ENCODE results near the gene SLC37A3.
"Not testable (repeated sequence)": the region's sequence is repeated elsewhere in the genome, so short reads cannot be mapped to it uniquely, and the experiment has no call there.

The SLC37A3 gene

DNA sequence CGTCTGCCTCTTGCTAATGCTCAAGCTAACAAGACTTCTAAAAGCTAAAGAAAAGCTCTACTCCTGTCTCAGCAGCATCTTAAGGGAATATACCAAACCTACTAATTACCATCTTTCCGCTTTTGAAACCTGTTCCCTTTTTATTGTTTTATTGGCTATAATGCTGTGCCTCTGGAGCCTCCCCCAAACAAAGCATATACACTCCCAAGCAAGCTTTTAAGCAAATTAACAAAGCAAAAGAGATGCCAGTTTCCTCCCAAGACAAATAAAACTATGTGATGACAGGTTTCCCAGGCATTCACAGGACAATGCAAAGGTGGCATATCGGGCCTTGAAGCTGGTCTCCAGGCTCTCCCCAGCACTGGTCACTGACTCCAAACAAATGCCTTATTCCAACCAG is 52.9 kb downstream of the SLC37A3 start:
- no peak for DNase-seq

DNA sequence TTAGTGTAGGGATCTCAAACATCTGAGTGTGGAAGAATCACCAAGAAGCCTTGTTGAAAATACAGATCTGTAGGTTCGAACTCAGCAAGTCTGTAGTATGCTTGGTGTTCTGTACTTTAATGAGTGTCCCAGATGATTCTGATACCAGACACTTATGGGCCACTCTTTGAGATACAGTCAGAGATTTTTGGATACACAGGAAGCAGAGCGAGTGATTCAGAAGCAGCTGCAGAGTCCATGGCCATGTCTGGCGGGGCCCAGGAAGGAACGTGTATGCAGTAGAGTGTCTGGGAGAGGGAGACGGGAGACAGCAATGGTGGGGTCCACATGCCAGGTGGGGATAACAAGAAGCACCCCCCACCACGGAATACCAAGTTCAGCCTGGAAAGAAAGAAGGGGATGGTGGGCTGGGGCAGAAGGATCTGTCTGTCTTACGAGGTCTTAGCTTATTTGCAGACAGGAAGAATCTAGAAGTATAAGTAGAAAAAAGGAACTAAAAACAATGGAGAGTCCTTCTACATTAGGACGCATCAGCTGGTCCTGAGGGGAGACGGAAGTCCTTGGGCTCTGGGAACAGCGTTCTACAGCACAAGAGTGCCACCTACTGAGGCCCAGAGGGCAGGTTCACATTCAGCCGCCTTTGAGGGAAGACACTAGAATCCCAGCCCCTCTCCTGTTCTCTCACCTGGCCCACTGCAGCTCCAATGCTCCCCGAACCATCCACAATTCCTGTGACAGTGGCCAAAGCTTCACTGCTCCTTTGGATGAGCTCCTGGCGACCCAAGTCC is 55.4 kb downstream of the SLC37A3 start:
- DNase-seq = no peak

DNA sequence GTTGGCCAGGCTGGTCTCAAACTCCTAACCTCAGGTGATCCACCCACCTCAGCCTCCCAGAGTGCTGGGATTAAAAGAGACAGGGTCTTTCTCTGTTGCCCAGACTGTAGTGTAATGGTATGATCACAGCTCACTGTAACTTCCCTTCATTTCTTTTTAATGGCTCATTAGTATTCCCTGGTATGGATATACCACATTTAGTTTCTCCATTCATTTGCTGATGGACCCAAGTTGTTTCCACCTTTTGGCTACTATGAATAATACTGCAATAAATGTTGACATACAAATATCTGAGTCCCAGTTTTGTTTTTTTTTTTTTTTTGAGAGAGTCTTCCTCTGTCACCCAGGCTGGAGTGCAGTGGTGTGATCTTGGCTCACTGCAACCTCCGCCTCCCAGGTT is 59.4 kb downstream of the SLC37A3 start:
- not testable (repeated sequence) for DNase-seq

DNA sequence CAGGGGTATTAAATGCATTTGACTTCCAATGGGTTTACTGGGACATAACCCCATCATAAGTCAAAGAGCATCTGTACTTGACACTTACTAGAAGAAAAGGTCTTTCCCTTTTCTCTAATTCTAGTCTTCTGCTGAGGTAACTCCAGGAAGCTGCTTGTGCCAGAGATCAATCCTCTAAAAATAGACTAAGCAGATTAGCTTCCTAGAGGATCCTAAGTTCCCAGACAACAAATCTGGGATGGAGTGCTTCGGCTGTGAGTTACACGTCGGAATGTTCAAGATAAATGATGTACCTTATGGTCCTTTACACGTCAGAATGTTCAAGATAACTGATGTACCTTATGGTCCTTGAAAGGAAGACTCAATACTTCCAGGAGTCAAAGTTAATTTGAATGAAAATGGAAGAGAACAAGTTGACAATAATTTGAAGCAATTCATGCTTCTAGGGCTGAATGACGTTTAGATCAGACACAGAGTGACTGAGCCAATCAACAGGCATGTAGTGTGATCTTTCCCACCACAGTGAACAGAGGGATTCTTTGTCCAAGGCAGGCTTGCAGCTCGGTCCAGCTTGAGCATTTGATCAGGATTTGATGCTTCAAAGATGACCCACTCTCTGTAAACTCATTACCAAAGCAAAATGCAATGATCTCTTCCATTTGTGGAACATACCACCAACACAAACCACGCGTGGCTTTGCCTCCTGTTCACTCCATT is 63.8 kb downstream of the SLC37A3 start:
- DNase-seq = no peak

DNA sequence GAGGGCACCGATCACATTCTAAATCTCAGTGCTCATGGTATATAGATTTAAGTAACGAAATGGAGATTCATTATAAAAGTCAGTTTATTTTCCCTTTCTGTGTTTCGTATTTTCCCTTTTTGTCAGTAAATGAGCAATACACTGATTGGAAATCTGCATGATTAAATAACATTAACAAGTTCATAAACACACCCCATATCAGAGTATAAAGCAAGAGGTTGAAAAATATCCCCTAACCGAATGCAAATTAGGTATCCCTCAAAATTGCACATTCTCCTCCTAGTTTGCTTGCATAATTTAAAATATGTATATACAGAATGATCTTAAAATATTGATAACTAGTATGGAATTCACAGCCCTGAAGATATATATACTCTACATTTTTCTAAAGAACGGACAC is 64.6 kb downstream of the SLC37A3 start:
- DNase-seq = no peak

DNA sequence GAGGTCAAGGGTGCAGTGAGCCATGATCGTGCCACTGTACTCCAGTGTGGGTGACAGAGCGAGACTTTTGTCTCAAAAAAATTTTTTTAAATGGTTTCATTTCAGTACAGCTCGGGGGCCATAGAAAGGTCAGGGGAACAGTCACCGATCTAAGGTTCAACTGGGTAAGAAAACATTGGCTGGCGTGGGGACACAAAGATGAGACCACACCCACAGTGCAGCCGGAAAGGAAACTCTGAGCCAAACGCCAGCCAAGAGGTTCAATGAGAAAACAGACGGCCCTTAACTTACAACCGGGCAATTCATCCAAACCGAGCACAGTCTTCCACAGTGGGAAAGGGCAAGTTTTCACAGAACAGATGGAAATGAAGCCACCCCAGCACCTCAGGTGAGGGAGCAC is 65.1 kb downstream of the SLC37A3 start:
- no peak for DNase-seq

DNA sequence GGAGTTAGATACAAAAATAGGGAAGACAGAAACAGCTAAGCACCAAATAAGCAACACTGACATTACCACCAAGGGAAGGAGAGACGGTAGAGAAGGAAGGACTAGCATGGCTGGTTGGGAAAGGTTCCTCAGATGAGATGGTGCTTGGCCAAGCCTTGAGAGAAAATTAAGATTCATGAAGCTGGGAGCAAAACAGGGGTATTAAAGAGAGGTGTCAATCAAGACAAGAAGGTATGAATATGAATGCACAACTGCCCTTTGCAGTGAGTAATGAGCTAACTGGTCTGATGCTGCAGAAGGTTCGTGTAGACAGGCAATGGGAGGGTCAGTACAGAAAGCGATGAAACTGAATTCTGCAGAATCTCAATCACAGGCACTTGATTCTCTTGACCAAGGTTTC is 67.7 kb downstream of the SLC37A3 start:
- no peak for DNase-seq

DNA sequence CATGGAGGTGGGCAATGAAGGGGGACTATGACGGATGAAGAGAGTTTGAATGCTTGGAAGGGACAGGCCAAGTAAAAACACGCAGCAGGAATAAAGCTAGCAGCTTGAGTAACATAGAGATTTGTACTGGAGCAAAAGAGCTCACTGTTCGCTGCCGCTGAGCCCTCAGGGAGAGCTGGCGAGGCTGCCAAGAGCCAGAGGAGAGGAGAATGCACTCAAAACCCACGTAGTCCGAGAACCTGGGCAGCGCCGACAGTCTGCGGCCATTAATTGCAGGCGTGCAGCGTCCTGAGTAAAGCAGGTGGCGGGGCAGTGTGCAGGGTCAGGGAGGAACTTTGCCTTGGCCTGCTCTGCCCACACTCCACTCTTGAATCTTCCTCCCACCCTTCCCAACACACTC is 68.2 kb downstream of the SLC37A3 start:
- no peak for DNase-seq

DNA sequence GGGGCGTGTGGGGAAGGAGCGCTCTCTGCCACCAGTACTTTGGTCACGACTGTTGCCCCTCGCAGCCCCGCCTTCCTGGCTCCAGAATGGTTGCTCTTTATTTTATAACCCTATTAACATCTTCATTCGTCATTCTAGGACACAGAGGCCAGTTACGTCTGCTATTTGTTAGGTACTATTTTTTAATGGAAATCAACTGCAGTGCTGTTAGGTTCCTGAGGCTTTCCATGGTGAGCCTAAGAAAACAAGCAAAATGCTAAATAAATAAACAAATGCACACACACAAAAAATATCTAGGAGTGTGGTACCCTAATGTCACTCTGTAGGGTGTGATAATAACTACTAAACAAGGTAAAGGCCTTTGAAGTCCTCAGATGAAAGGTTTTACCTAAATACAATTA is 71.1 kb downstream of the SLC37A3 start:
- DNase-seq = no peak

DNA sequence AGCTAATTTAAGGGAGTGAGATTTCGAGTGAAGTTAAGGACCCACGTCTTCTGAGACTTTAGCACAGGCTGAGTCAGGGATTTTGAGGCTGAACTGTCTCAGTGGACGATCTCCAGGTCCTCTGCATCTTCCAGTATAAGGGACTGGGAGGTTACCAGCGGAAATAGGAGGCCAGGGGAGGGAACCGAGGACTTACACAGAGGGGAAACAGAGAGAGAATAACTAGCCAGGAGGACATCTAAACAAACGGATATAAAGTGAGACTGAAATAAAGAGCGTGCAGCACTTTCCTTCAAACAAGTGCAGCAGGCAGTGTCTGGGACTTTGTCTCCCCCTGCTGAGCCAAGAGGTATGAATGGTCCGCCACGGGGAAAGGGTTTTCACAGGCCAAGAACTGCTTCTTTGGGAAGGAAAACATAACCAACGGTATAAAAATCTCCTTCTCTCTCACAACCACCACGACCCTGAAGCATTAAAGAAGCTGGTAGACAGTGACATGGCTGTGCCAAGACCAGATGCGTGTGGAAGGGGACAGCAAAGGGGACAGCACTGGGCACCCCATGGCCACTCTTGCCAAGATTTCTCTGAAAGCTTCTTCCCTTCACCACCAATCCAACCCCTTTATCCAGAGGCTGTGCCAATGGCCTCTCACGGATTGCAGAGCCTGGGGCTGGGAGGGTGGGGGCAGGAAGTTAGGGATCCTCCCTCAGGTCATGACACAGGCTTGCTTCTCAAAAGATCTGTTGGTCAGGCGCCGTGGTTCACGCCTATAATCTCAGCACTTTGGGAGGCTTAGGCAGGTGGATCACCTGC is 72.0 kb downstream of the SLC37A3 start:
- DNase-seq = peak; percentile 12

DNA sequence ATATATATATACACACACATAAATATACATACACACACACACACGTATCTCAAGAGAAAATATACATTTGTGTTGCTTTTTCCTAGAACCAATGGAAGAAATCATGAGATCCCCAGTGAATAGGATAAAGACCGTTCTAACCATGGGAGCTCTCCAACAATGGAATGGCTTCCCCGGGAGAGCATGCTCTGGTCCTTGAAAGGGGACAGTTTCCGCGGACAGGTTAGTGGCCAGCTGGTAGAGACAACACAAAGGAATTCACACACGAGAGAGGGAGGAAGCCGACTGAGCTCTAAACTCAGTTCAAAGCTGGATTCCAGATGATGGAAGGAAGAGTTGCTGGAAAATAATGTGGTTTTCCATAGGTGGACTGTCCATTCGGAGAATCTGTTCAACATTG is 72.7 kb downstream of the SLC37A3 start:
- DNase-seq = no peak

DNA sequence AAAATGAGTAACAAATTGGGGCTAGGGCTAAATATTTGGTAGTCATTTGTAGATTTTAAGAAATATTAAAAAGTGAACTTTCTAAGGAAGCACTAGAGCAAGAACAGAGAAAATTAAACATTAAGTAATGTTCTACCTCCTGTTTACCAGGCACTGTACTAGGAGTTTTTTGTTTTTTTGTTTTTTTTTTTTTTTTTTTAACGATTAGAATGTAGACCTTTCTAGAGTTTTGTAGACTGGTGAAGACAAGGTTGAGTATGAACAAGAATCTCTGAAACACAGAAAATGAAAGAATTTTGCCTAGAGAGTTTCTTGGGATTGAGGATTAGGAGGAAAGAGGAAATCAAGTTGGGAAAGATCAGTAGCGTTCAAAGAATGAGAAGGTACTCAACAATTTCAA is 73.6 kb downstream of the SLC37A3 start:
- no peak for DNase-seq

DNA sequence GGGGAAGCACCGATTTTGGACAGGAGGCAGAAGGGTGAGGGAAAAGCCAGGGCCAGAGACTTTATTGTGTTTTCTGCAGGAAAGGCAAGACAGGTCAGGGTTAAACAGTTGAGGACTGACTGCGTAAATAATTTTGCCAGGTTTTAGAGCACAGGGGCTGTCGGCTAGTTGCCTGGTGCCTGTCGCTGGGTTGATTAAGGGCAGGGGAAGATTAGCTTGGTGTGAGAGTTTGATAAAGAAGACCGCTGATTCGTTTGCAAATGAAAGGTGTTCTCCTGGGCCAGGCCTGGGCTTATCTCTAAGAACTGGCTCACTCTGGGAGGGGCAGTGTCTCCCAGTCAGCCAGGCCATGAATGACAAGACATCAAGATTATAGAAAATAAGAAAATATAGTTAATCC is 75.6 kb downstream of the SLC37A3 start:
- DNase-seq = no peak

DNA sequence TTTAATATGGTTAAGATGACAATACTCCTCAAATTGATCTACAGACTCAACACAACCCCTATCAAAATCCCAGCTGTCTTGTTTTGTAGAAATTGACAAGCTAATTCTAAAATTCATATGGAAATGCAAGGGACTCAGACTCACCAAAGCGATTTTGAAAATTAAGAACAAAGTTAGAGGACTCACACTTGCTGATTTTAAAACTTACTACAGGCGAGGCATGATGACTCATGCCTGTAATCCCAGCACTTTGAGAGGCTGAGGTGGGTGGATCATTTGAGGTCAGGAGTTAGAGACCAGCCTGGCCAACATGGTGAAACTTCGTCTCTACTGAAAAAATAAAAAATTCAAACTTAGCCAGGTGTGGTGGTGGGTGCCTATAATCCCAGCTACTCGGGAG is 78.3 kb downstream of the SLC37A3 start:
- DNase-seq = not testable (repeated sequence)

DNA sequence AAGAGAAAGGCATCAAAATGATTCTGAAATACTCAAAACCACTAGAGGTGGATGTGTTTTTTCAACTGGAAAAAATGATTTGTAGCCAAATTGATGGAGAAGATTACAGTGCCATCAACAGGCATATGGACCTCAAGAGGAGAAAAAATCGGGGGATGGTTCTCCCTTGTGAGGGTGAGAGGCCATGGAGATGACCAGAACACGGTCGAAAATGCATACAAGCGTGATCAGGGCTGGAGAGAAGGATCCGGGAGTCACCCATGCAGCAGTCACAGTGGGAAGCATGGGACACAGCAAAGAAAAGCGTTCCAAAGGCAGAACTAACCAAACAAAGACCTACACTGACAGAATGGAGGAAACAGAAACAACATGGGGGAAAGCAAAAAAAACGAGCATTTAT is 80.3 kb downstream of the SLC37A3 start:
- no peak for DNase-seq

DNA sequence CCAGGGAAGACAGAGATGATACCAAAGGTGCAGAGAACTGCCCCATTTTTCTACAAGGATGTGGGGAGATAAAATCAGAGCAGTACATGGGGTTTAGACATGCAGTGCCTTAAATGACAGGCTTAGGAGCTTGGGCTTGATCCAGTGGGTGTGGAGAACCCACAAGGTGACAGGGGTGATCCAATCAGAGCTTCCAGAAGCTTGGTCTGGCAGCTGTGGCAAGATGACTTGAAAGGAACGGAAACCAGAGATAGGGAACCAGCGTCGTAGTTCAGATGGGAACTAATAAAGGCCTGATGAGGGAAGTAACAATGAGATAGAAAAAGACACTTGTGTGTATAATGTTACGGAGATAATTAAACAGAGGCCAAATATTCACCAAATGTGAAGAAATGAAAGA is 80.7 kb downstream of the SLC37A3 start:
- no peak for DNase-seq

DNA sequence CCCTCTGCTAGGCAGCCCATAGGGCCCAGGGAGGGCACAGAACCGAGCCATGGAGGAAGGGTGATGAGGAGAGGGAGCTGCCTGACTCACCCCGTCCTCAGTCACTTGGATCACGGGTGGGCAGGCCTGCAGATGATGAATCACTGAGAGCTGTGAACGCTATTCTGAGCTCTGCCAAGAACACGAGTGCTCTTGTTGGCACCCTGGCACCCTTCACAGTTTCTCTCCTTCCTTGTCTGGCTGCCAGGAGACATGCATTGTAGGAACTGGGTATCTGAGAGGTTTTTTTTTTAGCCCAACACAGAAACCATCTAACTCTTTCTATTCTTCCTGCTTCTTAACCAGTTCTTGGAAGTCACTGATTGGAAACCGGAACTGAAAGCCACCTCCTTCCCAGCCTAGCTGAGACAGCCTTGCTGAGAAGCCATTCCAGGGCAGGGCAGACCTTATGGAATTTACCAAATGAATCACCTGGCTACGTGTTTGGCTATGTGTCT is 82.1 kb downstream of the SLC37A3 start:
- no peak for DNase-seq

DNA sequence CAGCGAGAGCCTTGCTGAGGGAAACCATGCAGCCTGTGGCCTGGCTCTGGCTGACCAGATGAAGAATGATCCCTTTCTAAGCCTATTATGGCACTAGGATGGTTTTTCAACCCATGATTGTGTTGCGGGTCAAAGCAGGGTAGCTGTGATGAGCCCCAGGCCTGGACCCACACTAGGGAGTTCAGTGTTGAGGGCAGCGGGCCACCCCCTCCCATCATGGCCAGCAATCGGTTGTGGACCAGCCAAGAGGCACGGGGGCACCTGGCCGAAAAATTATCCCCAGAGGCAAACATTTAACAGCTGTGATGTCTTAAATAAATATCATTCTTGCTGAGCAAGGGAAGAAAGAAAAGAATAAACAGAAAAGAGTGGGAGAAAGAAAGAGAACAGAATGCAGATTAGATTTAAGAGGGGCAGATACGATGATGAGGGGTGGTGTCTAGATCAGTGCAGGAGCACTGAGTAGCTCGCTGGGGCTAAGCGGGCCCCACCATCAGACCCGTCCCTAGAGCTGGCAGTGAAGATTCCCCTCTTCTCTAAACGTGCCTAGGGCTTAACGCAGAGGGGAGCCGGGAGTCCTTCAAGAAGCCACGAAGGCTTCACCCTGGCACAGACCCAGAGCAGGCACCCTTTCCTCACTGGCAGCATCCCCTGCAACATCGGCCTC is 82.7 kb downstream of the SLC37A3 start:
- DNase-seq = no peak

DNA sequence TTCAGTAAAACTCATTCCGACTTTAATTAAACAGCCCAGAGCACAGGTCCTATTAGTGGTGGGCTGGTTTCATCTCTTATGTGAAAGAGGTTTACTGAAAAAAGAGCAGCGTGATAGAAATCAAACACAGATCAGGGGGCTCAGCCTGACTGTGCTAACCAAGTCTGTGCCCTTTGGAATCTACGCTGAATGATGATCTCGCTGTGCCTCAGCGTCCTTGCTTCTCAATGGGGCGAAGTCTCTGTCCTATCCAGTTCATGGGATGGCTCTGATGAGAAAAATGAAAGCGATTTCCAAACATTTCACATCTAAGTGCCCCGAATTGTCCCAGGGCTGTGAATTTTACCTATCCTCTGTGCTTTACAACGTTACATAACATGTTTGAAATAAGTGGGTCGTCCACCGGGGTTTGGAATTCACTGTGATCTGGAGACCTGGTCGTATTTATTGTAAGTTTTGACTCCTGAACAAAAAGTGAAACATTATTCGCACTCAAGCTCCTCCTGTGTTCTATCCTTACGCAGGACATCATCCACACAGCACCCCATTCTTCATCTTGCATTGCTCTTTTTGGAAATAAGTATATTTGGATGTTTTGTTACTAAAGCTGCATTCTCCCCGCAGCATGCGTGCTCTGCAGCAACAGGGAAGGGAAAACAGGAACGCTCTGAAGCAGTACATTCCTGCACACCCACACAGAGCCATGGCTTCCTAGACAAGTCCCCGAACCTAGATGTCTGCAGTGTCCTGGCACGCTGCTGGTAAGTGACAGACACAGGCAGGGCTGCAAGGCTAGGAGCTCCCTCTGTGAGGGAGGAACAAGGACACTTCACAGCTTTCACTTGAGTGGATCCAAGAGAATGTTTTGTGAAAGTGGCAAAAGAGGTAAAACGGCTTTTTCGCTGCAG is 83.5 kb downstream of the SLC37A3 start:
- DNase-seq = no peak

DNA sequence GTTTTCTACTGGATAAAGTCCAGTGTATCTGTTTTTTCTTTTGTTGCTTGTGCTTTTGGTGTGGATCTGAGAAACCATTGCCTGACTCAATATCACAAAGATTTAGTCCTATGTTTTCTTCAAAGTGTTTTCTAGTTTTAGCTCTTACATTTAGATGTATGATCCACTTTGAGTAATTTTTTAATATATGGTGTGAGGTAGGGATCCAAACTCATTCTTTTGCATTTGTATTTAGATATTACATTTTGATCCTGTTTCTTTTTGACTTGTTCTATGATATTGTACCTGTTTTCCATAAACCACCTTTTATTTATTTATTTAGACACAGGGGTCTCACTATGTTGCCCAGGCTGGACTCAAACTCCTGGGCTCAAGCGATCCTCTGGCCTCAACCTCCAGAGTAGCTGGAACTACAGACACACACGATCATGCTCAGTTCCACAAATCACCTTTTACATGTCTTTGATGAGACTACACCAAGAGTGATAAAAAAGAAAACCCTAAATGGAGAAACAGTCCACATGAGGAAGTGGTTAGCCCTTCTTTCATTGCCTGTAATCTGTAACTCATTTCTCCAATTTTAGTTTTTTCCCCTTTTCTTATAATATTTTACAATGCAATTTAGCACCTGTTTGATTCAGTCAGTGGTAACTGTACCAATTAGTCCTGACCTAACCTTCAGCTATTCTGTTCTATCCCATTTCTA is 86.0 kb downstream of the SLC37A3 start:
- DNase-seq = no peak

DNA sequence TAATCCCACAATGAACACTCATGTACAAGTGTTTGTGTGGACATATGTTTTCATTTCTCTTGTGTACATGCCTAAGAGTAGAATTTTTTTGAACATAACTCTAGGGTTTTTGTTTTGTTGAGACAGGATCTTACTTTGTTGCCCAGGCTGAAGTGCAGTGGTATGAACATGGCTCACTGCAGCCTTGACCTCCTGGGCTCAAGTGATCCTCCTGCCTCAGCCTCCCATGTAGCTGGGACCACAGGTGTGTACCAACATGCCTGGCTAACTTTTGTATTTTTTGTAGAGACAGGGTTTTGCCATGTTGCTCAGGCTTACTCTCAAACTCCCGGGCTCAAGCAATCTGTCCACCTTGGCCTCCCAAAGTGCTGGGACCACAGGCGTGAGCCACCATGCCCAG is 87.2 kb downstream of the SLC37A3 start:
- DNase-seq = not testable (repeated sequence)

Measured in effector CD8-positive, alpha-beta T cell (primary cell).